Prostate gland (tissue), 2 donors: ENCODE data around the gene ILRUN.

Source experiments
- POLR2A ChIP-seq: fragments of 450-650 bp; IDR thresholded peaks from one replicate; pipeline ENCODE4 v1.6.1; 2016; ENCODE audit warnings: antibody characterized with exemption, mild to moderate bottlenecking
- POLR2AphosphoS5 ChIP-seq: sonication (generic); formaldehyde crosslinking; IDR thresholded peaks from one replicate; pipeline ENCODE4 v1.6.1; 2017; ENCODE audit warnings: antibody characterized with exemption
- TF ChIP-seq, protein P1 (sequence below), 4 experiments: fragments of 200-600 bp in 2 of 4; fragments of 450-650 bp in 2 of 4; sonication (generic) in 2 of 4; IDR thresholded peaks; 1 replicate in 3 of 4; 2 replicates in 1 of 4; pipeline ENCODE4 v1.5.1; 2016 to 2019; ENCODE audit warnings: antibody characterized with exemption in 4 of 4, mild to moderate bottlenecking in 2 of 4, moderate library complexity in 2 of 4

DNA sequence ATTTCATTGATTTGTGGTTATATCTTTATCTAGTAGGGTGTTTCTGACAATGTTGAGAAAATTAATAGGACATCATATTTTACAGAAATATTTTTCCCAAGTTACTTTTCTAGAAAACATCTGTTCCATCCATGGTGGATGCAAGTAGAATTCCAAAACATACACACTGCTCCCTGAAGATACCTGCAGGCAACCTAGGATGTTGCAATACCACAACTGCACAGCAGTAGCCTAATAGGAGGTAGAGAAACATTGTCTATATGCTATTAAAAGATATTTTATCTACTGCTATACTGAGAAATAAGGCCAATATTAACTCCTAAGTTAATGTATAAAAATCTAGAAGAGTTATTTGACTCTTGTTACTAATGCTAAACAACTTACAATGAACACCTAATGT, 6.8 kb downstream of the ILRUN start:
- TF ChIP-seq, protein P1, sequence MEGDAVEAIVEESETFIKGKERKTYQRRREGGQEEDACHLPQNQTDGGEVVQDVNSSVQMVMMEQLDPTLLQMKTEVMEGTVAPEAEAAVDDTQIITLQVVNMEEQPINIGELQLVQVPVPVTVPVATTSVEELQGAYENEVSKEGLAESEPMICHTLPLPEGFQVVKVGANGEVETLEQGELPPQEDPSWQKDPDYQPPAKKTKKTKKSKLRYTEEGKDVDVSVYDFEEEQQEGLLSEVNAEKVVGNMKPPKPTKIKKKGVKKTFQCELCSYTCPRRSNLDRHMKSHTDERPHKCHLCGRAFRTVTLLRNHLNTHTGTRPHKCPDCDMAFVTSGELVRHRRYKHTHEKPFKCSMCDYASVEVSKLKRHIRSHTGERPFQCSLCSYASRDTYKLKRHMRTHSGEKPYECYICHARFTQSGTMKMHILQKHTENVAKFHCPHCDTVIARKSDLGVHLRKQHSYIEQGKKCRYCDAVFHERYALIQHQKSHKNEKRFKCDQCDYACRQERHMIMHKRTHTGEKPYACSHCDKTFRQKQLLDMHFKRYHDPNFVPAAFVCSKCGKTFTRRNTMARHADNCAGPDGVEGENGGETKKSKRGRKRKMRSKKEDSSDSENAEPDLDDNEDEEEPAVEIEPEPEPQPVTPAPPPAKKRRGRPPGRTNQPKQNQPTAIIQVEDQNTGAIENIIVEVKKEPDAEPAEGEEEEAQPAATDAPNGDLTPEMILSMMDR (IDR thresholded peaks at IDR 0.05): no peak
- TF ChIP-seq POLR2A (no peak), POLR2AphosphoS5 (no peak)
